GM19463 (cell line): ENCODE results near the gene DHX30.
"Not testable (repeated sequence)": the region's sequence is repeated elsewhere in the genome, so short reads cannot be mapped to it uniquely, and the experiment has no call there.

Experiments
- ATAC-seq: cut with Tn5 transposase; IDR thresholded peaks from one replicate; pipeline ENCODE4 v1.9.1; 2021; ENCODE audit warnings: mild to moderate bottlenecking, moderate library complexity; ENCODE audit not compliant: unreplicated experiment

DHX30 gene

DNA sequence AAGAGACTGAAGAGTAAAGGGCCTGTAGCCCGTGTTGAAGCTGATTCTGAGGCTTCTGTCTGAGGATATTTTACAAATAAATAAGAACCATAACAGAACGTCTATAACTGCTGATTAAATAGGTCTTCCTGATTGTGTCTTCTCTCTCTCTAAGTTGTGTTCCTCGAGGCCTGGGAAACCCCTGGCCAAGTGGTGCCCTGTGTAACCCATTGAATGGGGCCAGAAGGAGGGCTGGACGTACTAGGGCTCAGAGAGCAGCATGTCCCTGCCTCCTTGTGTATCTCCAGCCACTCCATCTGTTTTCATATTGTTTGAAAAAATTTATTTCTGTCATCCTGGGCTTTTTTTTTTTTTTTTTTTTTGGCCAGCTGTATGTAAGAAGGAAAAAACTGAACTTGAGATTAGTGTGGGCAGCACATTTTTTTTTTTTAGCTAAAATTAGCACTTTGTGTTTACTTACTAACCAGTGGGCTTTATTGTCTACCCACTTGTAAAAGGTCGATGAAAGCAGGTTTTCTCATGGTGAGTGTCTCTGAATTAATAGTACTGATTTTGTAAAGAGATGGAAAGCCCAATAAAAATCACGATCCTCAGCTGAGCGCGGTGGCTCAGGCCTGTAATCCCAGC, 10.7 kb downstream of the DHX30 start:
- no peak for ATAC-seq

DNA sequence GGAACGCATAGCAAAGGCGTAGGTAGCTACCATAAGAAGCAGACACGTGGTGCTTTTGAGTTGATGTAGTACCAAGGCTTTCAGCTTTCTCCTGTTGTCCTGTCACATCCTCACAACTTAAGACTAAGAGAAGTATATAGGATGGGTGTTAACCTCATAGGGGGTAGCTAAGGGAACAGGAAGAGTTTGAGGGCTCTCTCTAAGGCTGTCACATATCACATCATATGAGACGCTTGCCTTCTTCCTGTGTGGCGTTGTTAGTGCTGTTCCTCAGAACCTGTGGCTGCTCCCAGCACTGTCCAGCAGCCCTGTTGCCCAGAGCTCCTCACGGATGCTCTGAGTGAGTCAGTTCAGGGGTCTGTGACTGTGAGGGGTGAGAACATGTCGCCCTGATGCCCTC, 14.7 kb downstream of the DHX30 start:
- no peak for ATAC-seq

- peak; percentile 96 for ATAC-seq
Observed at GRCh38 chr3:47824541-47825473, 21.9 kb downstream of the DHX30 start.

DNA sequence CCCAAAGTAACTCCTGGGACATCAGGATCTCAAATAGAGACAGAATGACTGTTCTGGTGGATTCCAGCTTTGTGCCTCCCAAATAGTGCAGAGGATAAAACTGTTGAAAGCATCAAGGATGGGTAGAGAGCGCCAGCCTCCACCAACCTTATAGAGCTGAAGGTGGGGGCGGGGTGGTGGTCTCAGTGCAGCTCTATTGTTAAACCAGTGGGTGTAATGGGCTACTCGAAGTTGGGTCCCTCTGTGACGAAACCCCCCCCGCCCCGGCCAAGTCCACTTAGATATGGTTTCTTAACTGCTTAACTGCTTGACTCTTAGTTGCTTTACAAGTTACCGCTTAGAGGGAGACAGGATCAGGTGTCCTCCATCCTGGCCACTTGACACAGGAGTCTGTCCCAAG, 22.7 kb downstream of the DHX30 start:
- no peak for ATAC-seq

GRCh38 chr3:47829482-47829881, 26.5 kb downstream of the DHX30 start:
- ATAC-seq = not testable (repeated sequence)

DNA sequence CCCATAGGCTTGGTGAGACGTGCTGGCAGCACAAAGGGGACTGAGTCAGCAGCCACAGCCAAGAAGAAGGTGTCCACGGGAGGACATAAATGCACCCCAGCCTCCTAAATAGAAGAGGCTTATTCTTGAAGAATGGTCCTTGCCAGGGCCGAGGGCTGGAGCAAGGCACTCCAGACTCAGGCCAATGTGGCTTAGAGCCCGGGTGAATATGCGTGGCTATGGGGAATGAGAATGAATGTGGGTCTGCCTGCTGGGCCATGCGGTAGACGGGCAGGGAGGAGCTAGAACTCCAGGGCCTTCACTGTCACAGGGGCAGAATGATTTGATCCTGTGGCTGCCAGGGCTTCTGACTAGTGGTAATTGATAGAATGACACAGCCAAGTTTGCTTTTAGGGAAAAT, 34.0 kb downstream of the DHX30 start:
- ATAC-seq = no peak

DNA sequence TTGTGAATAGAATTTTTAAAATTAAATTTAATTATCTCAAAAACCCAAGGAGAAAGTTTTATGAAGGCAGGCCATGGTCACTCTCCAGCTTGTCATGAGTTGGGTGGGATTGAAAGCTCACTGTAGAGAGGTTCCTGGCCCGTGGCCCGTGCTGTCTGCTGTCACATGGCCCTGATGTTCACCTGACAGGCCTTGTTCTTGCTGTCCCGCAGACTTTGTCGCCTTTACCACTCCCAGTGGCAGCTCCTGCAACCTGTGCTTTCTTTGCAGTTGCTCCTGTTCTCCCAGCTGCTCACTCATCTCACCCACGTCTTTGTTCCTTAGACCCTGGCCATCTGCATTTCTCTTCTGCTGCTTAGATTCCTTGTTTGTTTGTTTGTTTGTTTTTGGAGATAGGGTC, 35.6 kb downstream of the DHX30 start:
- no peak for ATAC-seq

GRCh38 chr3:47841786-47842349, 38.9 kb downstream of the DHX30 start:
- ATAC-seq = no peak

- no peak for ATAC-seq
Observed at GRCh38 chr3:47846186-47846879, 43.4 kb downstream of the DHX30 start.

DNA sequence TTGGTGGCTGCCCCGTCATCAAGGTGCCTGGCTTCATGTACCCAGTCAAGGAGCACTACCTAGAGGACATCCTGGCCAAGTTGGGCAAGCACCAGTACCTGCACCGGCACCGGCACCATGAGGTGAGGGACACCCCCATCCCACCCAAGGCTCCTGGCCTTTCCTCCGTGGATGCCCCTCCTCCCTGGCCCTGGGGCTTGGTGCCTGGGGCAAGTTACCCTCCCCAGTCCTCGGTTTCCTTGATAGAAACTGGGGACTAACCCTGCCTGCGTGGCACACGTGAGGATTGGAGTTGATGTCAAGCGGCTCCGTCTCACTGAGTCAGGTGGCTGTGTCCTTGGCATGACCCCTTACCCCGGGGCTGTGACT, 43.9 kb downstream of the DHX30 start:
- no peak for ATAC-seq

DNA sequence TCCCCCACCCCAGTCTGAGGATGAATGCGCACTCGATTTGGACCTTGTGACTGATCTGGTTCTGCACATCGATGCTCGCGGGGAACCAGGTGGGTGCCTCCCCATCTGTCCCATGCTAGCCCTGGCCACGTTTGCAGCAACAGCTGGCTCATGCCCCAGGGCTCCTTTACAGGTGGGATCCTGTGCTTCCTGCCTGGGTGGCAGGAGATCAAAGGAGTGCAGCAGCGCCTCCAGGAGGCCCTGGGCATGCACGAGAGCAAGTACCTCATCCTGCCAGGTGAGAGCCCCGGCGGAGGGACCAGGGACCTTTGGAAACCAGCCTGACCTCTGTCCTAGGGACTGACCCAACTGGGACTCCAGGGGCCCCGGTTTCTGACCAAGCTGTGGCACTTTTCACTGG, 44.3 kb downstream of the DHX30 start:
- ATAC-seq = no peak

- no peak for ATAC-seq
Observed at GRCh38 chr3:47847801-47848518, 45.0 kb downstream of the DHX30 start.

DNA sequence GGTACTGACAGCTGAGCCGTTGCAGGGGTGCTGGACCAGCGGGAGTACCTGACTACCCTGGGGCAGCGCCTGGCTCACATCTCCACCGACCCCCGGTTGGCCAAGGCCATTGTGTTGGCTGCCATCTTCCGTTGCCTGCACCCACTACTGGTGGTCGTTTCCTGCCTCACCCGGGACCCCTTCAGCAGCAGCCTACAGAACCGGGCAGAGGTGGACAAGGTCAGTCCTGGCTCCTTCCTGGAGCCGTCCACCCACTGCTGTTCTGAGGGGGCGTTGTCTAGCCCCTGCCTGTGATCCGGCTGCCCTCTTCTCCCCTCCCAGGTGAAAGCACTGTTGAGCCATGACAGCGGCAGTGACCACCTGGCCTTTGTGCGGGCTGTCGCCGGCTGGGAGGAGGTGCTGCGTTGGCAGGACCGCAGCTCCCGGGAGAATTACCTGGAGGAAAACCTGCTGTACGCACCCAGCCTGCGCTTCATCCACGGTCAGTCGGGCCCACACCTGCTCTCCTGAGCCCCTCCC, 45.7 kb downstream of the DHX30 start:
- ATAC-seq = no peak

DNA sequence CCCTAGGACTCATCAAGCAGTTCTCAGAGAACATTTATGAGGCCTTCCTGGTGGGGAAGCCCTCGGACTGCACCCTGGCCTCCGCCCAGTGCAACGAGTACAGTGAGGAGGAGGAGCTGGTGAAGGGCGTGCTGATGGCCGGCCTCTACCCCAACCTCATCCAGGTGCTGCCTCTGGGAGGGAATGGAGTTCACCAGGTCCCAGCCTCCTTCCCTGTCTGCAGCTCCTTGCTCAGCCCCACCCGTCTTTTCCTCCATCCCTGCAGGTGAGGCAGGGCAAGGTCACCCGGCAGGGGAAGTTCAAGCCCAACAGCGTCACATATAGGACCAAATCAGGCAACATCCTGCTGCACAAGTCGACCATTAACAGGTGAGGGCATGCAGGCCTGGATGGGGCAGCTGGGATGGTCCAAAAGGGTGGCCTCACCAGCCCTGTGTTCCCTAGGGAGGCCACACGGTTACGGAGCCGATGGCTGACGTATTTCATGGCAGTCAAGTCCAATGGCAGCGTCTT, 46.3 kb downstream of the DHX30 start:
- no peak for ATAC-seq

GRCh38 chr3:47849699-47850563, 47.0 kb downstream of the DHX30 start:
- ATAC-seq = no peak

- ATAC-seq = no peak
Observed at GRCh38 chr3:47850564-47851410, 47.8 kb downstream of the DHX30 start.

GRCh38 chr3:47851888-47852603, 49.1 kb downstream of the DHX30 start:
- no peak for ATAC-seq
